NCI-H2227 (cell line): ENCODE measurements around the gene LRRK1.

ENCODE experiments used
- DNase-seq: peaks from one replicate; lab custom pipeline; 2025; ENCODE audit not compliant: unreplicated experiment; lab: John Stamatoyannopoulos, UW

The LRRK1 gene

GRCh38 chr15:100968050-100968966, 49.2 kb downstream of the LRRK1 start:
- no peak for DNase-seq

- no peak for DNase-seq
These were observed 53.8 kb downstream of the LRRK1 start for GRCh38 chr15:100972975-100973350.

DNA sequence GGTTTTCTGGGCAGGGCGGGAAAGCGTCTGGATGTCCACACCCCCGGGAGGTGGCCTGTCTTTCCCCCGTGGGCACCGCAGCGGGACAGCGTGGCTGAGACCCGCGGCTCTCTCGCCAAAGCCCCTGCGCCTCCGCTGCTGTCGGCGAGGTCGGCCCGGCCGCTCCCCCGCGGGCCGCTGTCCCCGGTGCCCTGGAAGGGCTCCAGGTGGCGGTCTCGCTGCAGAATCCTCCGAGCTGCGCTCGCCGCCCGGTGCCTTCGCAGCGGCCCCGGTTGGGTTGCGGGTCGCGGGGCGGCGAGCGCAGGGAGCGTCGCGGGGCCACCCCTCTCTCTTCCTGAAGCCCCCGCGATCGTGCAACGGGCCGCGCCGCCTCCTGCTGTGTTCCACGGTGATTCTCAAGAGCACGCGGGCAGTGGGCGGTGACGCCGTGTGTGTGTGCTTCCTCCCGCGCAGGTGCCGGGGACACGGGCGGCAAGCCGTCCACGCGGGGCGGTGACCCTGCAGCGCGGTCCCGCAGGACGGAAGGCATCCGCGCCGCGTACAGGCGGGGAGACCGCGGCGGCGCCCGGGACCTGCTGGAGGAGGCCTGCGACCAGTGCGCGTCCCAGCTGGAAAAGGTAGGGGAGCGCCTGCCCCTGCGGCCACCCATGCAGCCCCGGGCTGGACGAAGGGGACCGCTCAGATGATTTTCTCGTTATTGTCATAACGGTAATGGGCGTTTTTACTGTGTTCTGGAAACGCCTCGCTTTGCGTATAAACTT, 54.4 kb downstream of the LRRK1 start:
- no peak for DNase-seq

GRCh38 chr15:100975043-100975442, 55.9 kb downstream of the LRRK1 start:
- DNase-seq = no peak

- no peak for DNase-seq
These were observed 61.4 kb downstream of the LRRK1 start for GRCh38 chr15:100980410-100981046.

- no peak for DNase-seq
These were observed 61.9 kb downstream of the LRRK1 start for GRCh38 chr15:100981086-100981485.

GRCh38 chr15:100983221-100983620, 64.1 kb downstream of the LRRK1 start:
- DNase-seq = no peak

DNA sequence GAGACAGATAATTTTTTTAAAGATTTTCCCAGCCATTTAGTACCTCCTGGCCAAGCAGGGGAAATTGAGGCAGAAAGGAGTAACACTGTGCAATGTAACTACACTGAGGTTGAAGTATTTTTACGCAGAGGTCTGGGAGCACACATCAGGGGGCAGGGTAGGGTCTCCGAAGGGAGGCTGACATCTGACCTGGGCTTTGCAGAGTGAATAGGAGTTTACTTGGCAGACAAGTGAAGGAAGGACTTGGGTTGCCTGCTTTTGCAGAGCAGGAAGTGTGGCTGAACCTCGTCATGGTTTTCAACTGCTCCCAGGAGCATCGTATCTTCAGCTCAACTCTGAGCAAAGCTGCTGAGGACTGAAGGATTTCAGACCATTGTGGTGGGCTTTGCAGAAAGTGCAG, 66.2 kb downstream of the LRRK1 start:
- DNase-seq = no peak

DNA sequence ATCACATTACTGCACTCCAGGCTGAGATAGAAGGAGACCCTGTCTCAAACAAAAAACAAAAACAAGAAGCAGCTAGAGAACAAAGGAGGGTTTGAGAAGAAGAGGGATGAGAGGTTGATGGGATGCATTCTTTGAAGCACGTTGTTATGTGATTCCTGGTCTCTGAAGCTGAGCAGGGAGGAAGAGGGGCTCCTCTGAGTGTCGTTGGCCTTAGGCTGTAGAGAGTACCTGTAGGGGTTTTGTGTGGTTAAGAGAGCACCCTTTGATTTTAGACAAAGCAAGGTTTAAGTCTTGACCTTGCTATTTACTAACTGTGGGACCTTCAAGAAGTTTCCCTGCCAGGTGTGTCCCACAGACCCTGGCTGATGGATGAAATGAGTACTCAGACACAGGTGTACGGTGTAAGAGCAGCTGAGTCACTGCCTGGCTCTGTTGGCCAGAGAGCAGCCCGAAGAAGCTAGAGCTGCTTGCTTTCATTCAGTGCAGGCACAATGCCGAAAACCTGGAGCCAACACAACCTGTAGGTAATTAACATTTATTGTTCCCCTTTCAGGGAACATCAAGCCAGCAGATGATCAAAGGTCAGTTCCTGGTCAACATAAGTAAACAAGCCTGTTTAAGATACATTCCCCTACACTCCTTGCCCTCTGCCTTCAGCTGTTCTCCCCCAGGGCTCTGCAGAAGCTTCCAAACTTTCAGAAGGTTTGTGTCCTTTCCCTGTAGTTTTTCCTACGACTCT, 67.2 kb downstream of the LRRK1 start:
- DNase-seq = no peak

DNA sequence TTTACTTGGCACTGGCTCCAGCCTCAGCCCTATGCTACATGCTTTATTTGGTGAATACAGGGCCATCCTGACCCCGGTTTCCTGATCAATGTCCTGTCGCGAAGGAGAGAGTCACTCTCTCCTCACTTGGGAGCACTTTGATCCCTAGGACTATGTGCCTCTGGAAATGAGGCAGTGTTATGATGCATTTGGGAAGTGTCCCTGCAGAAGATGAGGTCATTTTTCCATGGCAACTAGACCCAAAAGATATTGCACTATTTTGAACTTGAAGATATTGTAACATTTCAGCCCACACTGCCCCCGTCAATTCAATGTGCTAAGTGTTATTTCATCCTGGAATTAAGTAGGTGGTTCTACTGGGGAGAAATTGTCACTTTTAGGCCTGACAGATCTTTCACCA, 68.0 kb downstream of the LRRK1 start:
- no peak for DNase-seq

DNA sequence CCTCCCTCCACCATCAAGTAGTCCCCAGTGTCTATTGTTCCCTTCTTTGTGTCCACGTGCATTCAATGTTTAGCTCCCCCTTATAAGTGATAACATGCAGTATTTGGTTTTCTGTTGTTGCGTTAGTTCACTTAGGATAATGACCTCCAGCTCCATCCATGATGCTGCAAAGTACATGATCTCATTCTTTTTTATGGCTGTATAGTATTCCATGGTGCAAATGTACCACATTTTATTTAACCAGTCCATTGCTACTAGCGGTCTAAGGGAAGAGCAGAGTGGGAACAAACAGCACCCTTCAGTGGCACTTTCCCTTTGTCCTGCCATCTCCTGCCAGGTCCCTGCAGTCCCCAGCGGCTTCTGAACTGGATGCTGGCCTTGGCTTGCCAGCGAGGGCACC, 69.1 kb downstream of the LRRK1 start:
- no peak for DNase-seq

- no peak for DNase-seq
These were observed 69.7 kb downstream of the LRRK1 start for GRCh38 chr15:100988857-100989256.

- DNase-seq = no peak
These were observed 75.7 kb downstream of the LRRK1 start for GRCh38 chr15:100994597-100995446.

GRCh38 chr15:100995471-100996430, 76.6 kb downstream of the LRRK1 start:
- DNase-seq = no peak

DNA sequence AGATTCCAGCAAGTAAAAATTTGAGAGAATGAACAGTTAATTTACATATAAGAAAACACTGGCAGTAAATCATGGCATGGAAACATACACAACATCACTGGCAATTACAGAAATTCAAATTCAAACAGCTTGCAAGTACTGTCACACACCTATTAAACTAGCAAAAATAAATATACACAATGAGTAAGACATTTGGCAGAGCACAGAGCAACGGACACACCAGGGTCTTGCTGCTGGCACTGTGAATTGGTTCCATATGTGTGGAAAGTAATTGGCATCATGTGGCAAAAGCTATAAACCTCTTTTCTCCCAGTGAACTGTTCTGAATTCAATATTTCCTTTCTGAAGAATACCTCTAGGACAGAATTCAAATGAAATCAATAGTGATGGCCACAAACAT, 78.3 kb downstream of the LRRK1 start:
- DNase-seq = no peak

DNA sequence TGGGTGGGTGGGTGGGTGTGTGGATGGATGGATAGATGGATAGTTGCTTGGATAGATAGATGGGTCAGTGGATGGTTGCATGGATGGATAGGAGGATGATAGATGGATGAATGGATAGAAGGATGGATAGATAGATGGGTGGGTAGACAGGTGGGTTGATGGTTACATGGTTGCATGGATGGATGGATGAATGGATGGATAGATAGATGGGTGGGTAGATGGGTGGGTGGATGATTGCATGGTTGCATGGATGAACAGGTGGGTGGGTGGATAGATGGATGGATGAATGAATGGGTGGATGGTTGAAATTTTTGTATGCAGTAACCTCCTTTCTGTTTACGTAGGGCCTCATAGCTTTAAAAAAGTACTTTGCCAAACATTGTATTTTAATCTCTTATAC, 79.5 kb downstream of the LRRK1 start:
- no peak for DNase-seq

GRCh38 chr15:100999369-100999768, 80.2 kb downstream of the LRRK1 start:
- no peak for DNase-seq

DNA sequence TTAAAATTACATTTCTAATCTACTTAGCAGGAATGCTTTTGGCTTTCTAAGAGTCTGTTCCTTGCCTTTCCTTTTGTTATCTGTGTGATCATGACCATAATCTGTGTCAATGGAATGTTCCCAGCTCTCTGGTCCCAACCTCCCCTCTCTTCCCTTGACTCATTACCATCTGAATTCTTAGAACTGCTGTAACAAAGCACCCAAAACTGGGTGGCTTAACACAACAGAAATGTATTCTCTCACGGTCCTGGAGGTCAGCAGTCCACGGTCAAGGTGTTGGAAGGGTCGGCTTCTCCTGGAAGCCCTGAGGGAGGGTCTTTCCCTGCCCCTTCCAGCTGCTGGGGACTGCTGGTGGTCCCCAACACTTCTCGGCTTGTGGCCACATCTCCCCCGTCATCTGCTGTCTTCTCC, 81.1 kb downstream of the LRRK1 start:
- no peak for DNase-seq

- no peak for DNase-seq
These were observed 81.9 kb downstream of the LRRK1 start for GRCh38 chr15:101001056-101001455.
